ENCODE data around the gene FKBP3. TPM values are rescaled to one million over a fixed set of nuclear protein-coding genes. Genes with fewer than 3 reads are reported as not detected.
A peak's percentile ranks its signal among the peaks of the same experiment; 100 is the strongest.
"Not testable (repeated sequence)": the region's sequence is repeated elsewhere in the genome, so short reads cannot be mapped to it uniquely, and the experiment has no call there.

FKBP3 gene
- total and polyA plus RNA-seq, 12 donors: 83.9 to 184 (median 105) TPM

- Histone ChIP-seq H3K27me3 (no peaks in the 10 kb centered on the region), H3K9me3 (no peaks in the 10 kb centered on the region), H3K27ac (no peak overlapping the region), H3K36me3 (peaks cover 0 to 28% (median 0%) of the 10 kb centered on the region in 9 donors), H3K4me1 (no peaks in the 10 kb centered on the region), H3K4me3 (no peak overlapping the region)
- intact Hi-C loops (cut with DNase I): no loop called here
- ATAC-seq (no peak), DNase-seq (no peak)
- no peak for TF ChIP-seq CTCF (IDR thresholded peaks at IDR 0.05)
- 96% methylated on average over 3 of the region's 3 CpGs for WGBS, 2 donors
Measured at GRCh38 chr14:45145214-45145613, 10.9 kb upstream of the FKBP3 start.

- intact Hi-C loops (cut with DNase I): no loop called here
- peaks cover 0 to 23% (median 0%) of the 10 kb centered on the region in 9 donors for H3K36me3 ChIP-seq
- H3K4me3 ChIP-seq: no peak overlapping the region
- no peak for TF ChIP-seq CTCF (IDR thresholded peaks at IDR 0.05)
- DNase-seq (no peak), ATAC-seq (no peak)
- H3K27ac ChIP-seq: no peak overlapping the region
- H3K9me3 ChIP-seq: no peaks in the 10 kb centered on the region
- no peaks in the 10 kb centered on the region for H3K27me3 ChIP-seq
- no peaks in the 10 kb centered on the region for H3K4me1 ChIP-seq
Measured at GRCh38 chr14:45144658-45145057, 10.4 kb upstream of the FKBP3 start.

GRCh38 chr14:45142083-45142482, 7.8 kb upstream of the FKBP3 start:
- WGBS, 2 donors: 93 to 96% methylated on average over 8 of the region's 8 CpGs
- Histone ChIP-seq H3K36me3 (peaks cover 0 to 12% (median 0%) of the 10 kb centered on the region in 9 donors), H3K4me1 (peaks cover 0 to 19% (median 12%) of the 10 kb centered on the region in 9 donors)
- H3K27me3 ChIP-seq; H3K4me3 ChIP-seq; H3K9me3 ChIP-seq; H3K27ac ChIP-seq; ATAC-seq; intact Hi-C loops (cut with DNase I); DNase-seq: not testable (repeated sequence)

- no peak for TF ChIP-seq CTCF (IDR thresholded peaks at IDR 0.05)
- H3K9me3 ChIP-seq: no peaks in the 10 kb centered on the region
- H3K27ac ChIP-seq: no peak overlapping the region
- H3K4me1 ChIP-seq: peaks cover 0 to 28% (median 21%) of the 10 kb centered on the region in 9 donors
- intact Hi-C loops (cut with DNase I): no loop called here
- H3K27me3 ChIP-seq: no peaks in the 10 kb centered on the region
- DNase-seq: no peak
- no peak for ATAC-seq
- peaks cover 0 to 12% (median 0%) of the 10 kb centered on the region in 9 donors for H3K36me3 ChIP-seq
- no peak overlapping the region for H3K4me3 ChIP-seq
- 96% methylated on average over 6 of the region's 6 CpGs for WGBS, 2 donors
Measured at GRCh38 chr14:45140661-45141187, 6.4 kb upstream of the FKBP3 start.

- Histone ChIP-seq H3K36me3 (no peaks in the 10 kb centered on the region), H3K4me3 (peak overlapping the region; percentile 48 to 85 (median 71)), H3K9me3 (no peaks in the 10 kb centered on the region), H3K27me3 (no peaks in the 10 kb centered on the region), H3K4me1 (peaks cover 0 to 46% (median 31%) of the 10 kb centered on the region in 9 donors), H3K27ac (peak overlapping the region in 5 of 10 donors; percentile 82 to 93 (median 93))
- TF ChIP-seq CTCF (IDR thresholded peaks at IDR 0.05): no peak
- DNase-seq (no peak), ATAC-seq (no peak)
- intact Hi-C loops (cut with DNase I): loop anchor here in 7 of 10 donors (5.0 to 10.0 kb wide), 7 partner anchors 52 to 232 kb away; partner anchors contain the start of genes MIS18BP1 (in 4 of the 7), KLHL28 (in 2 of the 7), PRPF39 (in 2 of the 7) and TOGARAM1 (in 2 of the 7)
- WGBS, 2 donors: 1 to 2% methylated on average over 7 of the region's 7 CpGs
Measured at GRCh38 chr14:45136399-45136798, 2.1 kb upstream of the FKBP3 start.

Measured in heart right ventricle (tissue), 16 donors.